HCT116 (cell line): ENCODE data around the gene ABI1. TPM values are rescaled to one million over a fixed set of nuclear protein-coding genes. Genes with fewer than 3 reads are reported as not detected.

ENCODE experiments used
- ATAC-seq: fragments of 200-7000 bp; cut with Tn5 transposase; 2 replicates; pipeline ENCODE4 v1.9.1; 2020; ENCODE audit warnings: mild to moderate bottlenecking, moderate library complexity
- BruUV-seq: library from RNA; stranded (reverse); fragments of 400-500 nt; replicated peaks from 2 replicates; lab custom pipeline; 2021; lab: Mats Ljungman, UMichigan
- CTCF ChIA-PET: fragments of 300-600 bp; sonication (Branson Sonifier 250); formaldehyde crosslinking; loops from one replicate; lab custom pipeline; 2021; ENCODE audit warnings: antibody characterized with exemption; lab: Charles Lee
- POLR2A ChIA-PET: fragments of 300-600, 350-600 bp; sonication (Branson Sonifier 250); formaldehyde crosslinking; loops from one replicate; lab custom pipeline; 2021; ENCODE audit warnings: antibody characterized with exemption; lab: Charles Lee
- RAD21 ChIA-PET, 2 experiments: fragments of 300-600 bp; sonication (Branson Sonifier 250); formaldehyde crosslinking; loops; one replicate each; lab custom pipeline; 2023; ENCODE audit warnings: low total read pairs in 2 of 2; ENCODE audit not compliant: uncharacterized antibody in 2 of 2, unreplicated experiment in 2 of 2, low non-redundant PET in 1 of 2; lab: Charles Lee
- DNase-seq: peaks from one replicate; pipeline ENCODE4 v3.0.0-alpha.2; 2010; ENCODE audit warnings: low read depth, low spot score
- H2AFZ ChIP-seq: fragments of 200-600 bp; shearing (Covaris generic), sonication (generic); 2 replicates; pipeline ENCODE4 v1.6.1; 2017; ENCODE audit warnings: low read depth, mixed run types, mixed read lengths, antibody characterized with exemption, low read length; ENCODE audit not compliant: poor library complexity, severe bottlenecking
- H3K27ac ChIP-seq: 2 replicates; pipeline ENCODE4 v1.5.1; 2012; ENCODE audit warnings: low read depth, low read length
- H3K27me3 ChIP-seq: fragments of 200-600 bp; sonication (generic); 2 replicates; pipeline ENCODE4 v1.6.1; 2016; ENCODE audit warnings: mixed run types, low read length, mixed read lengths; ENCODE audit not compliant: insufficient read depth
- H3K36me3 ChIP-seq, 2 experiments: fragments of 200-500 bp in 1 of 2; fragments of 200-600 bp in 1 of 2; sonication (Bioruptor generic) in 1 of 2; sonication (generic) in 1 of 2; 2 replicates each; pipeline versions ENCODE4 v1.5.1 to v1.6.1; 2014 to 2016; ENCODE audit warnings: low read length in 2 of 2, inconsistent platforms in 1 of 2, mixed read lengths in 1 of 2, mixed run types in 1 of 2; ENCODE audit not compliant: insufficient read depth in 2 of 2, control insufficient read depth in 1 of 2
- H3K4me1 ChIP-seq, 2 experiments: fragments of 200-600 bp in 1 of 2; sonication (generic) in 1 of 2; 2 replicates each; pipeline versions ENCODE4 v1.5.1 to v1.6.1; 2012 to 2017; ENCODE audit warnings: low read length in 2 of 2, inconsistent platforms in 1 of 2, mild to moderate bottlenecking in 1 of 2, mixed read lengths in 1 of 2, mixed run types in 1 of 2, moderate library complexity in 1 of 2; ENCODE audit not compliant: insufficient read depth in 2 of 2, control insufficient read depth in 1 of 2
- H3K4me2 ChIP-seq: fragments of 200-600 bp; sonication (generic); 2 replicates; pipeline ENCODE4 v1.6.1; 2017; ENCODE audit warnings: mixed run types, low read length, mixed read lengths
- H3K4me3 ChIP-seq, 2 experiments: fragments of 200-600 bp in 1 of 2; sonication (generic) in 1 of 2; replicated peaks in 1 of 2; 2 replicates each; pipeline ENCODE4 v1.5.1; 2011 to 2016; ENCODE audit warnings: low read length in 2 of 2, control low read depth in 1 of 2, low read depth in 1 of 2, mild to moderate bottlenecking in 1 of 2, mixed read lengths in 1 of 2, mixed run types in 1 of 2
- H3K79me2 ChIP-seq: fragments of 200-600 bp; sonication (generic); 2 replicates; pipeline ENCODE4 v1.6.1; 2017; ENCODE audit warnings: mild to moderate bottlenecking, mixed run types, low read length, moderate library complexity, mixed read lengths; ENCODE audit not compliant: insufficient read depth
- H3K9ac ChIP-seq: fragments of 200-600 bp; sonication (generic); 2 replicates; pipeline ENCODE4 v1.6.1; 2016; ENCODE audit warnings: low read length, mixed read lengths
- H3K9me2 ChIP-seq: fragments of 200-600 bp; sonication (generic), shearing (Covaris generic); 2 replicates; pipeline ENCODE4 v1.6.1; 2017; ENCODE audit warnings: mixed run types, mild to moderate bottlenecking, moderate library complexity; ENCODE audit not compliant: insufficient read depth
- H3K9me3 ChIP-seq, 2 experiments: fragments of 200-500 bp in 1 of 2; fragments of 200-600 bp in 1 of 2; sonication (Bioruptor generic) in 1 of 2; sonication (generic) in 1 of 2; 2 replicates each; pipeline ENCODE4 v1.6.1; 2014 to 2017; ENCODE audit warnings: low read length in 2 of 2, mixed read lengths in 2 of 2, inconsistent platforms in 1 of 2, low read depth in 1 of 2, mild to moderate bottlenecking in 1 of 2, mixed run types in 1 of 2, moderate library complexity in 1 of 2; ENCODE audit not compliant: control insufficient read depth in 1 of 2, insufficient read depth in 1 of 2
- H4K20me1 ChIP-seq: fragments of 200-600 bp; sonication (generic), shearing (Covaris generic); 2 replicates; pipeline ENCODE4 v1.6.1; 2017; ENCODE audit warnings: mixed run types, mild to moderate bottlenecking, moderate library complexity; ENCODE audit not compliant: insufficient read depth
- EZH2 ChIP-seq: fragments of 200-600 bp; sonication (generic); IDR thresholded peaks from 2 replicates; pipeline ENCODE4 v1.6.1; 2017; ENCODE audit warnings: antibody characterized with exemption, mixed run types
- EZH2phosphoT487 ChIP-seq: fragments of 200-600 bp; IDR thresholded peaks from 2 replicates; pipeline ENCODE4 v1.6.1; 2018; ENCODE audit warnings: antibody characterized with exemption, borderline replicate concordance
- POLR2AphosphoS5 ChIP-seq: IDR thresholded peaks from 2 replicates; pipeline ENCODE4 v1.6.1; 2011; ENCODE audit warnings: mild to moderate bottlenecking, low read depth, low read length, moderate library complexity
- RAD21 ChIP-seq: IDR thresholded peaks from 2 replicates; pipeline ENCODE4 v1.6.1; 2012; ENCODE audit warnings: low read depth, mild to moderate bottlenecking
- intact Hi-C: fragments of 100-400 bp; cut with micrococcal nuclease; formaldehyde crosslinking; loops from 2 replicates; pipeline ENCODE4 v1.10.0; 2022
- total RNA-seq: library from RNA; stranded (reverse); gene quantifications from one replicate; pipeline ENCODE4 v1.2.1, GENCODE V29; 2021; ENCODE audit not compliant: unreplicated experiment
- TF ChIP-seq, protein P1 (sequence below), 3 experiments: fragments of 200-600 bp in 1 of 3; sonication (generic) in 1 of 3; IDR thresholded peaks in 2 of 3; conservative IDR thresholded peaks in 1 of 3; 2 replicates each; pipeline ENCODE4 v1.5.1; 2012 to 2017; ENCODE audit warnings: low read depth in 2 of 3, low read length in 2 of 3, antibody characterized with exemption in 1 of 3, borderline replicate concordance in 1 of 3, control low read depth in 1 of 3, mild to moderate bottlenecking in 1 of 3, mixed read lengths in 1 of 3, mixed run types in 1 of 3, moderate library complexity in 1 of 3; ENCODE audit not compliant: insufficient read depth in 1 of 3

The ABI1 gene
- total RNA-seq, 1 experiment from 2014 or later: 34.8 TPM

- ATAC-seq: no peak
- H2AFZ ChIP-seq: no peak overlapping the region
- ChIA-PET POLR2A (no interaction called here), CTCF (interaction anchor here (1.8 kb wide), 1 partner anchor 153 kb away, joined by 7 read pairs; no protein-coding TSS in a partner anchor), RAD21 (no interaction called here)
- no peaks in the 10 kb centered on the region for H3K27me3 ChIP-seq
- H4K20me1 ChIP-seq: no peaks in the 10 kb centered on the region
- H3K27ac ChIP-seq: no peak overlapping the region
- no peaks in the 10 kb centered on the region for H3K9me3 ChIP-seq
- peaks cover 3% of the 10 kb centered on the region; the same call in 1 of the 2 replicates for H3K79me2 ChIP-seq
- no peak for TF ChIP-seq EZH2
- TF ChIP-seq RAD21: peak; percentile 34; the same call in 1 of the 2 replicates
- TF ChIP-seq, protein P1, sequence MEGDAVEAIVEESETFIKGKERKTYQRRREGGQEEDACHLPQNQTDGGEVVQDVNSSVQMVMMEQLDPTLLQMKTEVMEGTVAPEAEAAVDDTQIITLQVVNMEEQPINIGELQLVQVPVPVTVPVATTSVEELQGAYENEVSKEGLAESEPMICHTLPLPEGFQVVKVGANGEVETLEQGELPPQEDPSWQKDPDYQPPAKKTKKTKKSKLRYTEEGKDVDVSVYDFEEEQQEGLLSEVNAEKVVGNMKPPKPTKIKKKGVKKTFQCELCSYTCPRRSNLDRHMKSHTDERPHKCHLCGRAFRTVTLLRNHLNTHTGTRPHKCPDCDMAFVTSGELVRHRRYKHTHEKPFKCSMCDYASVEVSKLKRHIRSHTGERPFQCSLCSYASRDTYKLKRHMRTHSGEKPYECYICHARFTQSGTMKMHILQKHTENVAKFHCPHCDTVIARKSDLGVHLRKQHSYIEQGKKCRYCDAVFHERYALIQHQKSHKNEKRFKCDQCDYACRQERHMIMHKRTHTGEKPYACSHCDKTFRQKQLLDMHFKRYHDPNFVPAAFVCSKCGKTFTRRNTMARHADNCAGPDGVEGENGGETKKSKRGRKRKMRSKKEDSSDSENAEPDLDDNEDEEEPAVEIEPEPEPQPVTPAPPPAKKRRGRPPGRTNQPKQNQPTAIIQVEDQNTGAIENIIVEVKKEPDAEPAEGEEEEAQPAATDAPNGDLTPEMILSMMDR (IDR thresholded peaks at IDR 0.05 in 2 of 3, conservative IDR thresholded peaks at IDR 0.05 in 1 of 3; ENCODE audit: borderline replicate concordance in 1 of 3, insufficient read depth in 1 of 3, low read depth in 2 of 3, low read length in 2 of 3): peak in 2 of 3 experiments; percentile 6 to 12; a peak in 1 of 6 replicates
- TF ChIP-seq POLR2AphosphoS5: no peak
- no peaks in the 10 kb centered on the region for H3K4me1 ChIP-seq
- H3K9ac ChIP-seq: no peak overlapping the region
- no peak for DNase-seq
- H3K4me3 ChIP-seq: no peak overlapping the region
- BruUV-seq: no TSS peak
- no peak overlapping the region for H3K4me2 ChIP-seq
- intact Hi-C loops: no loop called here
- H3K36me3 ChIP-seq: peaks cover 36 to 48% of the 10 kb centered on the region in 2 experiments; a peak in 3 of 4 replicates
- H3K9me2 ChIP-seq: no peaks in the 10 kb centered on the region
Observed at GRCh38 chr10:26728957-26729356, 131.8 kb downstream of the ABI1 start.

- no peak for DNase-seq
- RAD21 ChIA-PET: interaction anchor here (1.3 to 1.7 kb wide), 2 partner anchors 155 kb away, joined by 16 read pairs; no protein-coding TSS in a partner anchor
- Histone ChIP-seq H3K9me2 (no peaks in the 10 kb centered on the region), H3K9me3 (no peaks in the 10 kb centered on the region)
- POLR2A ChIA-PET: interaction anchor here (1.3 kb wide), 1 partner anchor 154 kb away, joined by 4 read pairs; no protein-coding TSS in a partner anchor
- TF ChIP-seq EZH2phosphoT487: no peak
- TF ChIP-seq, all 23 proteins: peak for 0
- BruUV-seq: no TSS peak
- Histone ChIP-seq H3K4me1 (no peaks in the 10 kb centered on the region), H2AFZ (no peak overlapping the region), H3K4me3 (no peak overlapping the region), H3K36me3 (peaks cover 29 to 39% of the 10 kb centered on the region in 2 experiments; a peak in 3 of 4 replicates), H3K27me3 (no peaks in the 10 kb centered on the region), H3K27ac (no peak overlapping the region), H3K9ac (no peak overlapping the region), H4K20me1 (no peaks in the 10 kb centered on the region), H3K79me2 (peaks cover 3% of the 10 kb centered on the region; the same call in 1 of the 2 replicates), H3K4me2 (no peak overlapping the region)
- intact Hi-C loops: no loop called here
- ATAC-seq: no peak
- CTCF ChIA-PET: interaction anchor here (0.7 to 5.5 kb wide), 7 partner anchors 19 to 461 kb away, joined by 3 to 98 read pairs (median 3); partner anchors contain the start of gene ABI1
Observed at GRCh38 chr10:26727005-26727404, 133.8 kb downstream of the ABI1 start.
